Neuronal stem cell (in vitro differentiated cells): ENCODE data around the gene SLC5A8.

Experiments used
- DNase-seq: peaks from one replicate; pipeline ENCODE4 v3.0.0-alpha.2; 2013; ENCODE audit warnings: low spot score
- H2AFZ ChIP-seq: one replicate; pipeline ENCODE4 v1.6.1; 2013; ENCODE audit warnings: mild to moderate bottlenecking, low read length, inconsistent platforms
- H2AK5ac ChIP-seq: 2 replicates; pipeline ENCODE4 v1.6.1; 2013; ENCODE audit warnings: low read depth, mild to moderate bottlenecking, inconsistent platforms, low read length, moderate library complexity, mixed read lengths
- H2BK120ac ChIP-seq: 2 replicates; pipeline ENCODE4 v1.6.1; 2013; ENCODE audit warnings: low read depth, mild to moderate bottlenecking, inconsistent platforms, low read length, moderate library complexity, mixed read lengths
- H2BK12ac ChIP-seq: one replicate; pipeline ENCODE4 v1.6.1; 2013; ENCODE audit warnings: low read length, inconsistent platforms
- H2BK15ac ChIP-seq: 2 replicates; pipeline ENCODE4 v1.6.1; 2013; ENCODE audit warnings: mild to moderate bottlenecking, low read length, inconsistent platforms, mixed read lengths
- H2BK5ac ChIP-seq: one replicate; pipeline ENCODE4 v1.6.1; 2013; ENCODE audit warnings: inconsistent platforms, mild to moderate bottlenecking, low read length, moderate library complexity
- H3K14ac ChIP-seq: one replicate; pipeline ENCODE4 v1.6.1; 2013; ENCODE audit warnings: low read length, inconsistent platforms
- H3K18ac ChIP-seq: 2 replicates; pipeline ENCODE4 v1.6.1; 2013; ENCODE audit warnings: low read length, inconsistent platforms
- H3K23ac ChIP-seq: 2 replicates; pipeline ENCODE4 v1.6.1; 2013; ENCODE audit warnings: low read depth, mild to moderate bottlenecking, mixed read lengths, low read length, inconsistent platforms; ENCODE audit not compliant: poor library complexity
- H3K27ac ChIP-seq: replicated peaks from 3 replicates; pipeline ENCODE4 v1.5.1; 2013; ENCODE audit warnings: low read length, inconsistent platforms
- H3K27me3 ChIP-seq, 3 experiments: 2 replicates each; pipeline ENCODE4 v1.6.1; 2013; ENCODE audit warnings: low read length in 3 of 3, mild to moderate bottlenecking in 2 of 3, inconsistent platforms in 1 of 3, low read depth in 1 of 3, mixed read lengths in 1 of 3, moderate library complexity in 1 of 3; ENCODE audit not compliant: control insufficient read depth in 3 of 3, insufficient read depth in 3 of 3
- H3K36me3 ChIP-seq, 2 donors: replicated peaks in 1 of 2; 2 replicates each; pipeline ENCODE4 v1.6.1; 2013; ENCODE audit warnings: low read length in 2 of 2; ENCODE audit not compliant: control insufficient read depth in 2 of 2, insufficient read depth in 2 of 2
- H3K4ac ChIP-seq: 2 replicates; pipeline ENCODE4 v1.6.1; 2013; ENCODE audit warnings: inconsistent platforms, mild to moderate bottlenecking, low read length, moderate library complexity
- H3K4me1 ChIP-seq, 2 donors: 1 replicate in 1 of 2; 2 replicates in 1 of 2; pipeline ENCODE4 v1.6.1; 2013; ENCODE audit warnings: low read length in 2 of 2, low read depth in 1 of 2; ENCODE audit not compliant: control insufficient read depth in 2 of 2, insufficient read depth in 1 of 2
- H3K4me2 ChIP-seq: one replicate; pipeline ENCODE4 v1.6.1; 2013; ENCODE audit warnings: mild to moderate bottlenecking, low read length, inconsistent platforms; ENCODE audit not compliant: insufficient read depth, poor library complexity, severe bottlenecking
- H3K4me3 ChIP-seq, 2 donors: 2 replicates each; pipeline ENCODE4 v1.5.1; 2013; ENCODE audit warnings: low read length in 2 of 2, mild to moderate bottlenecking in 2 of 2, inconsistent platforms in 1 of 2, moderate library complexity in 1 of 2
- H3K79me1 ChIP-seq: one replicate; pipeline ENCODE4 v1.6.1; 2013; ENCODE audit warnings: low read depth, mild to moderate bottlenecking, inconsistent platforms, low read length, moderate library complexity
- H3K9ac ChIP-seq: one replicate; pipeline ENCODE4 v1.6.1; 2013; ENCODE audit warnings: mild to moderate bottlenecking, low read depth, low read length, inconsistent platforms; ENCODE audit not compliant: poor library complexity
- H3K9me3 ChIP-seq, 2 donors: replicated peaks in 1 of 2; 2 replicates each; pipeline versions ENCODE3 to v1.6.1; 2013; ENCODE audit warnings: low read length in 2 of 2, mild to moderate bottlenecking in 2 of 2, inconsistent platforms in 1 of 2, low read depth in 1 of 2, mixed read lengths in 1 of 2, moderate library complexity in 1 of 2; ENCODE audit not compliant: control insufficient read depth in 2 of 2, insufficient read depth in 1 of 2
- H4K8ac ChIP-seq: one replicate; pipeline ENCODE4 v1.6.1; 2013; ENCODE audit warnings: low read depth, mild to moderate bottlenecking, inconsistent platforms, low read length, moderate library complexity
- H4K91ac ChIP-seq: one replicate; pipeline ENCODE4 v1.6.1; 2013; ENCODE audit warnings: low read length, low read depth, mild to moderate bottlenecking, inconsistent platforms; ENCODE audit not compliant: poor library complexity
- WGBS, 2 donors: extraction: QIAGEN DNeasy Blood & Tissue Kit; methylation state at CpG; one replicate each; pipeline ENCODE4 v1.1.7; 2013; ENCODE audit warnings: missing lambda C conversion rate in 2 of 2, mixed read lengths in 1 of 2; ENCODE audit not compliant: insufficient read length in 2 of 2, insufficient replicate concordance in 1 of 2; ENCODE audit errors: extremely low coverage in 2 of 2; 5-methylcytosine and 5-hydroxymethylcytosine counted together

The SLC5A8 gene

DNA sequence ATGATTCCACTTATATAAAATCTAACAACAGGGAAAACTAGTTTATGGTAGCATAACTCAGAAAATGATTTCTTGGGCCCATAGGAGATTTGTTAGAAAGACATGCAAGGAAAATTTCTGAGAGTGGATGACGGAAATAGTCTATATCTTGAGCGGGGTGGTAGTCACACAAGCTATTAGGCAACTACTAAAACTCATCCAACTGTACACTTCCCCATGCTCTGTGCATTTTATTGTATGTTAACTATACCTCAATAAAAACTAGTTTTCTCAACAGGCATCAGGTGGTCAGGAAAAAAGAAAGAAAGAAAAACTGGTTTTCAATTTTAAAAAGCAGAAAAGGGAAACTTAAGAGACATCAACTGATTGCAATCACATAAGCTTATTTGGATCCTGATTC is 9.9 kb downstream of the SLC5A8 start:
- Histone ChIP-seq H3K23ac (no peak overlapping the region), H3K9ac (no peak overlapping the region), H2BK120ac (no peak overlapping the region), H2AFZ (no peak overlapping the region), H3K9me3 (no peaks in the 10 kb centered on the region), H2BK15ac (no peak overlapping the region), H4K91ac (no peak overlapping the region), H3K27me3 (no peaks in the 10 kb centered on the region), H3K14ac (no peak overlapping the region), H3K4ac (no peak overlapping the region), H3K18ac (no peak overlapping the region), H3K4me3 (no peak overlapping the region), H3K27ac (no peak overlapping the region), H2BK12ac (no peak overlapping the region), H3K4me2 (no peak overlapping the region), H3K36me3 (no peaks in the 10 kb centered on the region), H2AK5ac (no peak overlapping the region), H3K4me1 (no peaks in the 10 kb centered on the region), H4K8ac (no peak overlapping the region), H2BK5ac (no peak overlapping the region), H3K79me1 (no peaks in the 10 kb centered on the region)
- DNase-seq, result no peak
- WGBS, 2 donors, result no CpG with 5 or more reads among the region's 2 CpGs

DNA sequence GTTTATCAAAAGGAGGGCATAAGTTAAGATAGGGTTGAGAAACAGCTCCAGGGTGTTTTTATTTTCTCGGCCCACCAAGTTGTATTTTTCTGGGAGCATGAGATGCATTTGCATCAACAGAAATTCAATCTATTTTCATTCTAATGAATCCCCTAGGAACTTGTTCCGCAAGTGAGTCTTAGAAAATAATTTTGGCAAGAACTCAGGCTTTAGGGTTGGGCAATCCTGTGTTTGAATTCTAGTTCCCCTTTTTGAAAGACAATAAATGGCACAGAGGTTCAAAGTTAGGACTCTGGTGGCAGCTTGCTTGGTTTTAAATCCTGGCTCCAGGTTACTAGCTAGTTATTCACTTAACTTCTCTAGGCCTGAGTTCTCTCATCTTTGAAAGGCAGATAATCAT is 23.7 kb downstream of the SLC5A8 start:
- Histone ChIP-seq H3K23ac (no peak overlapping the region), H4K91ac (no peak overlapping the region), H3K4me3 (no peak overlapping the region), H2BK5ac (no peak overlapping the region), H3K27ac (no peak overlapping the region), H2BK12ac (no peak overlapping the region), H3K4ac (no peak overlapping the region), H4K8ac (no peak overlapping the region), H3K4me1 (no peaks in the 10 kb centered on the region), H3K4me2 (no peak overlapping the region), H2AK5ac (no peak overlapping the region), H2AFZ (no peak overlapping the region), H2BK120ac (no peak overlapping the region), H3K18ac (no peak overlapping the region), H3K27me3 (no peaks in the 10 kb centered on the region), H3K79me1 (no peaks in the 10 kb centered on the region), H2BK15ac (no peak overlapping the region), H3K36me3 (no peaks in the 10 kb centered on the region), H3K14ac (no peak overlapping the region), H3K9me3 (no peaks in the 10 kb centered on the region), H3K9ac (no peak overlapping the region)
- DNase-seq, result no peak
- WGBS, 2 donors, result no CpG with 5 or more reads among the region's 2 CpGs

DNA sequence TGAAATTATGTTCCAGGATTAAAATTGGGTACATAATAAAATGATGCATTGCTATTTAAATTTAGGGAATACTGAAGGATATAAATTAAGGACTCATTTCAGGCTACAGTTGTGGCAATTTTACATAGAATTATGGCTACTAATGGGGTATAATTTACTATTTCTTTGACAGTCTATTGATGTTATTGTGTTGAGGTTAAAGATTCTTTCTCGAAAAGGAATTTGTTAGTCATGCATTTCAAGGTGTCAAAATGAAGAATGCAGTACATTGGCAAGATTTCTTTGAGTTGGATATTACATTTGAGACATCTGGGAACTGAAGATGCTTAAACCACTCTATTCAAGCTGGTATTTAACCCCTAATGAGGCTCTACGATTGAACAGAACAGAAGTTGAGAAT is 28.3 kb downstream of the SLC5A8 start:
- Histone ChIP-seq H2BK120ac (no peak overlapping the region), H3K4me1 (no peaks in the 10 kb centered on the region), H3K79me1 (no peaks in the 10 kb centered on the region), H2AK5ac (no peak overlapping the region), H3K27ac (no peak overlapping the region), H3K14ac (no peak overlapping the region), H3K27me3 (no peaks in the 10 kb centered on the region), H4K8ac (no peak overlapping the region), H2AFZ (no peak overlapping the region), H3K36me3 (no peaks in the 10 kb centered on the region), H3K18ac (no peak overlapping the region), H4K91ac (no peak overlapping the region), H2BK15ac (no peak overlapping the region), H2BK5ac (no peak overlapping the region), H3K4me2 (no peak overlapping the region), H3K4ac (no peak overlapping the region), H2BK12ac (no peak overlapping the region), H3K4me3 (no peak overlapping the region), H3K23ac (no peak overlapping the region), H3K9me3 (no peaks in the 10 kb centered on the region), H3K9ac (no peak overlapping the region)
- no peak for DNase-seq
- no CpG with 5 or more reads among the region's 2 CpGs for WGBS, 2 donors

DNA sequence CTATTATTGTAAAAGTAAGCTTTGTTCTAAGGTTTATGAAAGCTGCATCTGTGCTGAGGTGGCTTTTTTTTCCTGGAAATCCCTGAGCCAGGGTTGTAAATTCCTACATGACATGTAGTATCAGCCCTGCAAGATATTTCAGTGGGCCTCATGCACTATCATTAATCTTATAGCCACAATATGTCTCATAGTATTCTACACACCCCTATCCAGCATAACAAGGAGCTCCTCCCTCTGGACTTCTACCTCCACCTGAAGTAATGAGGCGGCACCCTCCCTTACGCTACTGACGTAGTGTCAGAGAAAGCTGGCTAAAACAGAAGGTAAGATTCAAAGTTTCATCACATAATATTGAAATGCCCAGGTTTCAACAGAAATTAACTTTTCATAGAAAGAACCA is 35.5 kb downstream of the SLC5A8 start:
- no peaks in the 10 kb centered on the region for H3K4me1 ChIP-seq
- no peak overlapping the region for H2AK5ac ChIP-seq
- H2BK120ac ChIP-seq, result no peak overlapping the region
- H2BK5ac ChIP-seq, result no peak overlapping the region
- WGBS, 2 donors, result no CpG with 5 or more reads among the region's 3 CpGs
- H3K27me3 ChIP-seq, result no peaks in the 10 kb centered on the region
- H3K4me3 ChIP-seq, result no peak overlapping the region
- no peaks in the 10 kb centered on the region for H3K79me1 ChIP-seq
- DNase-seq, result no peak
- no peak overlapping the region for H2BK15ac ChIP-seq
- no peak overlapping the region for H3K14ac ChIP-seq
- H3K18ac ChIP-seq, result no peak overlapping the region
- no peak overlapping the region for H3K4me2 ChIP-seq
- no peak overlapping the region for H4K91ac ChIP-seq
- no peak overlapping the region for H2AFZ ChIP-seq
- H3K4ac ChIP-seq, result no peak overlapping the region
- no peak overlapping the region for H3K9ac ChIP-seq
- no peak overlapping the region for H4K8ac ChIP-seq
- no peak overlapping the region for H3K27ac ChIP-seq
- peaks cover 0 to 2% of the 10 kb centered on the region in 2 donors for H3K9me3 ChIP-seq
- no peaks in the 10 kb centered on the region for H3K36me3 ChIP-seq
- H2BK12ac ChIP-seq, result no peak overlapping the region
- no peak overlapping the region for H3K23ac ChIP-seq
